HL-60 (cell line): ENCODE results near the gene SNAPC4.

Source experiments
- DNase-seq, 2 experiments: peaks; one replicate each; pipeline ENCODE4 v3.0.0-alpha.2; 2010 to 2020; ENCODE audit warnings: low read depth in 1 of 2, low spot score in 1 of 2
- H3K27ac ChIP-seq: fragments of 250-450 bp; sonication (Bioruptor Pico); replicated peaks from 2 replicates; pipeline ENCODE4 v1.5.1; 2020; ENCODE audit warnings: mild to moderate bottlenecking, moderate library complexity
- H3K27me3 ChIP-seq: fragments of 250-450 bp; sonication (Bioruptor Pico); 2 replicates; pipeline ENCODE4 v1.5.1; 2021; ENCODE audit warnings: mild to moderate bottlenecking, moderate library complexity; ENCODE audit not compliant: insufficient read depth, poor library complexity, severe bottlenecking
- H3K4me3 ChIP-seq: replicated peaks from 2 replicates; pipeline ENCODE4 v1.5.1; 2011; ENCODE audit warnings: mild to moderate bottlenecking, control low read depth, low read length; ENCODE audit not compliant: insufficient read depth
- GABPA ChIP-seq: IDR thresholded peaks from 2 replicates; pipeline ENCODE4 v1.6.1; 2012; ENCODE audit warnings: low read depth
- POLR2AphosphoS5 ChIP-seq: IDR thresholded peaks from 2 replicates; pipeline ENCODE4 v1.6.1; 2012; ENCODE audit warnings: low read depth
- SPI1 ChIP-seq: IDR thresholded peaks from 2 replicates; pipeline ENCODE4 v1.6.1; 2012; ENCODE audit warnings: low read depth, mild to moderate bottlenecking, borderline replicate concordance
- TF ChIP-seq, protein P1 (sequence below): IDR thresholded peaks from one replicate; pipeline ENCODE4 v1.5.1; 2011; ENCODE audit warnings: low read length, control low read depth, inconsistent platforms; ENCODE audit not compliant: insufficient read depth
- TF ChIP-seq, protein P2 (sequence below): IDR thresholded peaks from 2 replicates; pipeline ENCODE4 v1.6.1; 2012; ENCODE audit warnings: low read depth; ENCODE audit not compliant: insufficient replicate concordance

SNAPC4 gene

DNA sequence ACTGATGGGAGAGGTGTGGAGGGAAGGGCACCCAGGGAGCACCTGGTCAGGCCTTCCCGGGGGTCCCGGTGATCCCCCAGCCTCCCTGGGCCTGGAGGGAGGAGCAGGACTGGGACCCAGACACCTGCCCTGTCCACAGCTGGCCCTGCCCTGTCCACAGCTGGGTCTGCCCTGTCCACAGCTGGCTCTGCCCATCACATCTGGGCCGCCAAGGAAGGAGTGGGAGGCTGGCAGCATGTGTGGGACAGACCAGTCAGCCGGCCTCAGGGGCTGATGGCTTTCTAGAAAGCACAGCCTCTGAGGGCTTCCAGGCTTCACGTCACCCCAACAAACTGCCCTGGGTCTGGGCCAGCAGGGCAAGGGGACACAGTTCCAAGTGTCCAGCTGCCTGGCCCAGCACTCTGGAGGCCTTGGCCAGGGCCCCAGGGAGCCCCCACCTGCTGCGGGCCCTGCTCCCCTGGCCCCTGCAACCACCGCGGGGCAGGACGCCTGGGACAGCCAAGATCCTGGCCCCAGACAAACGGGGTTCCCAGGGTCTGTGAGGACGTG, 48.6 kb downstream of the SNAPC4 start:
- H3K27ac ChIP-seq, result no peak overlapping the region

More for the DNA sequence above, 48.6 kb downstream of the SNAPC4 start:
- no peak for DNase-seq
- H3K4me3 ChIP-seq, result no peak overlapping the region
- no peak for TF ChIP-seq GABPA
- TF ChIP-seq SPI1, result no peak
- TF ChIP-seq, protein P1, sequence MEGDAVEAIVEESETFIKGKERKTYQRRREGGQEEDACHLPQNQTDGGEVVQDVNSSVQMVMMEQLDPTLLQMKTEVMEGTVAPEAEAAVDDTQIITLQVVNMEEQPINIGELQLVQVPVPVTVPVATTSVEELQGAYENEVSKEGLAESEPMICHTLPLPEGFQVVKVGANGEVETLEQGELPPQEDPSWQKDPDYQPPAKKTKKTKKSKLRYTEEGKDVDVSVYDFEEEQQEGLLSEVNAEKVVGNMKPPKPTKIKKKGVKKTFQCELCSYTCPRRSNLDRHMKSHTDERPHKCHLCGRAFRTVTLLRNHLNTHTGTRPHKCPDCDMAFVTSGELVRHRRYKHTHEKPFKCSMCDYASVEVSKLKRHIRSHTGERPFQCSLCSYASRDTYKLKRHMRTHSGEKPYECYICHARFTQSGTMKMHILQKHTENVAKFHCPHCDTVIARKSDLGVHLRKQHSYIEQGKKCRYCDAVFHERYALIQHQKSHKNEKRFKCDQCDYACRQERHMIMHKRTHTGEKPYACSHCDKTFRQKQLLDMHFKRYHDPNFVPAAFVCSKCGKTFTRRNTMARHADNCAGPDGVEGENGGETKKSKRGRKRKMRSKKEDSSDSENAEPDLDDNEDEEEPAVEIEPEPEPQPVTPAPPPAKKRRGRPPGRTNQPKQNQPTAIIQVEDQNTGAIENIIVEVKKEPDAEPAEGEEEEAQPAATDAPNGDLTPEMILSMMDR, result no peak
- TF ChIP-seq POLR2AphosphoS5, result no peak
- TF ChIP-seq, protein P2, sequence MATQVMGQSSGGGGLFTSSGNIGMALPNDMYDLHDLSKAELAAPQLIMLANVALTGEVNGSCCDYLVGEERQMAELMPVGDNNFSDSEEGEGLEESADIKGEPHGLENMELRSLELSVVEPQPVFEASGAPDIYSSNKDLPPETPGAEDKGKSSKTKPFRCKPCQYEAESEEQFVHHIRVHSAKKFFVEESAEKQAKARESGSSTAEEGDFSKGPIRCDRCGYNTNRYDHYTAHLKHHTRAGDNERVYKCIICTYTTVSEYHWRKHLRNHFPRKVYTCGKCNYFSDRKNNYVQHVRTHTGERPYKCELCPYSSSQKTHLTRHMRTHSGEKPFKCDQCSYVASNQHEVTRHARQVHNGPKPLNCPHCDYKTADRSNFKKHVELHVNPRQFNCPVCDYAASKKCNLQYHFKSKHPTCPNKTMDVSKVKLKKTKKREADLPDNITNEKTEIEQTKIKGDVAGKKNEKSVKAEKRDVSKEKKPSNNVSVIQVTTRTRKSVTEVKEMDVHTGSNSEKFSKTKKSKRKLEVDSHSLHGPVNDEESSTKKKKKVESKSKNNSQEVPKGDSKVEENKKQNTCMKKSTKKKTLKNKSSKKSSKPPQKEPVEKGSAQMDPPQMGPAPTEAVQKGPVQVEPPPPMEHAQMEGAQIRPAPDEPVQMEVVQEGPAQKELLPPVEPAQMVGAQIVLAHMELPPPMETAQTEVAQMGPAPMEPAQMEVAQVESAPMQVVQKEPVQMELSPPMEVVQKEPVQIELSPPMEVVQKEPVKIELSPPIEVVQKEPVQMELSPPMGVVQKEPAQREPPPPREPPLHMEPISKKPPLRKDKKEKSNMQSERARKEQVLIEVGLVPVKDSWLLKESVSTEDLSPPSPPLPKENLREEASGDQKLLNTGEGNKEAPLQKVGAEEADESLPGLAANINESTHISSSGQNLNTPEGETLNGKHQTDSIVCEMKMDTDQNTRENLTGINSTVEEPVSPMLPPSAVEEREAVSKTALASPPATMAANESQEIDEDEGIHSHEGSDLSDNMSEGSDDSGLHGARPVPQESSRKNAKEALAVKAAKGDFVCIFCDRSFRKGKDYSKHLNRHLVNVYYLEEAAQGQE, result no peak
- H3K27me3 ChIP-seq, result no peaks in the 10 kb centered on the region
